Natural killer cell (primary cell): ENCODE measurements around the gene STEAP2. TPM values are rescaled to one million over a fixed set of nuclear protein-coding genes. Genes with fewer than 3 reads are reported as not detected.

Experiments used
- ATAC-seq, 3 donors: fragments of 150-1000 bp in 2 of 3; fragments of 200-7000 bp in 1 of 3; cut with Tn5 transposase; 1 replicate in 1 of 3; 2 replicates in 2 of 3; pipeline ENCODE4 v1.10.0; 2021; ENCODE audit warnings: mild to moderate bottlenecking in 2 of 3, moderate library complexity in 2 of 3
- DNase-seq, 2 donors: peaks; one replicate each; pipeline versions ENCODE4 v3.0.0 to v3.0.0-alpha.2; 2013 to 2021; ENCODE audit warnings: mixed read lengths in 1 of 2
- H3K27ac ChIP-seq: one replicate; pipeline ENCODE4 v1.5.1; 2013; ENCODE audit warnings: mild to moderate bottlenecking, low read length
- H3K27me3 ChIP-seq: one replicate; pipeline ENCODE4 v1.6.1; 2013; ENCODE audit warnings: low read length; ENCODE audit not compliant: control insufficient read depth, insufficient read depth
- H3K36me3 ChIP-seq: one replicate; pipeline ENCODE4 v1.6.1; 2013; ENCODE audit warnings: low read length; ENCODE audit not compliant: control insufficient read depth, insufficient read depth
- H3K4me1 ChIP-seq: one replicate; pipeline ENCODE4 v1.6.1; 2013; ENCODE audit warnings: low read length; ENCODE audit not compliant: control insufficient read depth, insufficient read depth
- H3K4me3 ChIP-seq: one replicate; pipeline ENCODE4 v1.5.1; 2013; ENCODE audit warnings: low read length
- H3K9me3 ChIP-seq: one replicate; pipeline ENCODE4 v1.6.1; 2013; ENCODE audit warnings: low read length; ENCODE audit not compliant: control insufficient read depth, insufficient read depth
- H3K27ac Mint-ChIP-seq, 2 donors: one replicate each; pipeline ENCODE4 v1.8.0; 2022; ENCODE audit warnings: mild to moderate bottlenecking in 2 of 2, mixed read lengths in 2 of 2, moderate library complexity in 1 of 2
- H3K27me3 Mint-ChIP-seq, 2 donors: one replicate each; pipeline ENCODE4 v1.8.0; 2022; ENCODE audit warnings: low read depth in 2 of 2, mixed read lengths in 2 of 2
- H3K36me3 Mint-ChIP-seq: one replicate; pipeline ENCODE4 v1.8.0; 2022; ENCODE audit warnings: mixed read lengths
- H3K4me1 Mint-ChIP-seq, 2 donors: one replicate each; pipeline ENCODE4 v1.8.0; 2022; ENCODE audit warnings: mixed read lengths in 2 of 2
- H3K4me3 Mint-ChIP-seq: one replicate; pipeline ENCODE4 v1.8.0; 2022; ENCODE audit warnings: mild to moderate bottlenecking, moderate library complexity, mixed read lengths
- H3K9me3 Mint-ChIP-seq, 2 donors: one replicate each; pipeline ENCODE4 v1.8.0; 2022; ENCODE audit warnings: mixed read lengths in 2 of 2
- CTCF ChIP-seq: fragments of 200-600 bp; IDR thresholded peaks from one replicate; pipeline ENCODE4 v1.8.0; 2022; ENCODE audit warnings: antibody characterized with exemption
- WGBS: methylation state at CpG from one replicate; pipeline ENCODE4 v1.1.7; 2013; ENCODE audit warnings: missing lambda C conversion rate; ENCODE audit not compliant: insufficient coverage; 5-methylcytosine and 5-hydroxymethylcytosine counted together
- intact Hi-C: fragments of 100-400 bp; cut with micrococcal nuclease; formaldehyde crosslinking; loops from one replicate; pipeline ENCODE4 v1.14.2; 2022
- total RNA-seq, 4 donors: library from RNA; stranded (reverse); fragments of 120-200 nt in 1 of 4; gene quantifications; one replicate each; pipeline versions ENCODE4 v1.2.3 to v1.2.4, GENCODE V29; 2013 to 2022

Gene STEAP2
- total RNA-seq, 3 donors from 2014 or later (not counting 1 experiment from before 2014, with no cell fraction given): 0.05 to 0.16 TPM; not detected in 1

DNA sequence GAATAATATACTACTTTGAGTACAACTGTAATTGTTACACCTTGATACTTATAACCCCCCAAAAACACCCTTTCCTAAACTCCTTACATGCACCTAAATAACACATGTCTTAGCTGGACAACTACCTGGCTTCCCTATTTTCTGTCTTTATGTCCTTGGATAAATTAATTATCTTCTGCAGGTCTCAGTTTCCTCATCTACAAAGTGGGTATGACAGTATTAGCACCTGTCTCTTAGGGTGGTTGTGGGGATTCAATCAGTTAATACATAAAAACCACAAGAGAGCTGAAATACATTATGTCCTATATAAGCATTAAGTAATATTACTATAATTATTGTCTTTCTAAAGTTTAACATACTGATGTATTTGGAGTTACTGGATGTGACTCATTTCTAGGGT, 10.8 kb downstream of the STEAP2 start:
- Histone ChIP-seq H3K9me3 (no peaks in the 10 kb centered on the region), H3K27me3 (peaks cover 7% of the 10 kb centered on the region), H3K4me1 (no peaks in the 10 kb centered on the region), H3K36me3 (no peaks in the 10 kb centered on the region), H3K4me3 (no peak overlapping the region), H3K27ac (no peak overlapping the region)
- peaks cover 20 to 30% of the 10 kb centered on the region in 2 donors for H3K27me3 Mint-ChIP-seq
- no peaks in the 10 kb centered on the region for H3K4me1 Mint-ChIP-seq
- H3K9me3 Mint-ChIP-seq: no peaks in the 10 kb centered on the region
- no peak overlapping the region for H3K27ac Mint-ChIP-seq
- intact Hi-C loops: no loop called here
- TF ChIP-seq CTCF: no peak
- no peaks in the 10 kb centered on the region for H3K36me3 Mint-ChIP-seq
- H3K4me3 Mint-ChIP-seq: no peak overlapping the region
- DNase-seq (no peak), ATAC-seq (no peak)

- Mint-ChIP-seq H3K4me1 (no peaks in the 10 kb centered on the region), H3K27ac (no peak overlapping the region), H3K4me3 (no peak overlapping the region), H3K9me3 (no peaks in the 10 kb centered on the region), H3K27me3 (peaks cover 20 to 28% of the 10 kb centered on the region in 2 donors), H3K36me3 (no peaks in the 10 kb centered on the region)
- Histone ChIP-seq H3K4me3 (no peak overlapping the region), H3K9me3 (no peaks in the 10 kb centered on the region), H3K36me3 (no peaks in the 10 kb centered on the region), H3K4me1 (no peaks in the 10 kb centered on the region), H3K27ac (no peak overlapping the region), H3K27me3 (peaks cover 7% of the 10 kb centered on the region)
- ATAC-seq: no peak
- WGBS: 88% methylated on average over 4 of the region's 5 CpGs
- intact Hi-C loops: no loop called here
- no peak for TF ChIP-seq CTCF
- no peak for DNase-seq
These were observed 11.5 kb downstream of the STEAP2 start for GRCh38 chr7:90222811-90223725.

DNA sequence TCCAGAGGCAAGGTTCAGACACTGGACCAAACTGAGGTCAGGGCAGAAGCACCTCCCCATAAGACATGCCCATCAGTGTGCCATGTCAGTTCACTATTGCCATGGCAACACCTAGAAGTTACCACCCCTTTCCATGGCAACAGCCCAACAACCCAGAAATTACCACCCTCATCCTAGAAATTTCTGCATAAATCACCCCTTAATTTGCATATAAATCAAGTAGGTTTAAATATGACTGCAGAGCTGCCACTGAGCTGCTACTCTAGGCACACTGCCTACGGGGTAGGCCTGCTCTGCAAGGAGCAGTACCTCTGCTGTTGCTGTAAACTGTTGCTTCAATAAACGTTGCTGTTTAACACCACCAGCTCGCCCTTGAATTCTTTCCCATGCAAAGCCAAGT, 12.7 kb downstream of the STEAP2 start:
- WGBS: 82% methylated on average over 3 of the region's 3 CpGs
- ATAC-seq (no peak), DNase-seq (no peak)
- Histone ChIP-seq H3K4me3 (no peak overlapping the region), H3K36me3 (no peaks in the 10 kb centered on the region), H3K9me3 (no peaks in the 10 kb centered on the region), H3K27ac (no peak overlapping the region), H3K4me1 (no peaks in the 10 kb centered on the region), H3K27me3 (peaks cover 7% of the 10 kb centered on the region)
- intact Hi-C loops: no loop called here
- Mint-ChIP-seq H3K36me3 (no peaks in the 10 kb centered on the region), H3K27ac (no peak overlapping the region), H3K27me3 (peaks cover 25 to 27% of the 10 kb centered on the region in 2 donors), H3K4me3 (no peak overlapping the region), H3K9me3 (no peaks in the 10 kb centered on the region), H3K4me1 (no peaks in the 10 kb centered on the region)
- TF ChIP-seq CTCF: no peak
